Vagina (tissue), 2 donors: ENCODE results near the gene USP49.

Experiments
- POLR2AphosphoS5 ChIP-seq, 2 donors: sonication (generic); formaldehyde crosslinking; IDR thresholded peaks; one replicate each; pipeline ENCODE4 v1.9.0; 2017; ENCODE audit warnings: antibody characterized with exemption in 2 of 2, mild to moderate bottlenecking in 2 of 2, low read depth in 1 of 2; ENCODE audit not compliant: insufficient read depth in 1 of 2
- TF ChIP-seq, protein P1 (sequence below), 3 experiments: fragments of 450-650 bp in 2 of 3; fragments of 200-600 bp in 1 of 3; sonication (generic) in 1 of 3; IDR thresholded peaks; one replicate each; pipeline ENCODE4 v1.5.1; 2017 to 2019; ENCODE audit warnings: antibody characterized with exemption in 3 of 3, mild to moderate bottlenecking in 2 of 3, moderate library complexity in 2 of 3

DNA sequence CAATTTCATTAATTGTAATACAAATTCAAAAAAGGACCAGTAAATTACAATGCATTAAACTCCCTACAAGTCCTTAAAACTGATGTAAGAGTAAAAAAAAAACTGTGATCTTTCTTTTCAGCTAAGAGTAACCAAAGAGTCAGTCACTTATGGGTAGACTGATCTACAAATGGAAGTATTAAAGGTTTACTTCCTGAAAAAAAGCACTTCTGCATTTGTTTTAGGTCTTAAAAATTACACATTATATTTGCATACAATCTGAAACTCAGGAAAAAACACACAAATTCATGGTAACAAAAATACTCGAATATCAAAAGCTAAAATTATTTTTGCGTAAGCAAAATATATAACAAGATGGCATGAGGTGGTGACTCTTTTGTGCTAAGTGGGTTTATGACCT, 23.5 kb downstream of the USP49 start:
- TF ChIP-seq, protein P1, sequence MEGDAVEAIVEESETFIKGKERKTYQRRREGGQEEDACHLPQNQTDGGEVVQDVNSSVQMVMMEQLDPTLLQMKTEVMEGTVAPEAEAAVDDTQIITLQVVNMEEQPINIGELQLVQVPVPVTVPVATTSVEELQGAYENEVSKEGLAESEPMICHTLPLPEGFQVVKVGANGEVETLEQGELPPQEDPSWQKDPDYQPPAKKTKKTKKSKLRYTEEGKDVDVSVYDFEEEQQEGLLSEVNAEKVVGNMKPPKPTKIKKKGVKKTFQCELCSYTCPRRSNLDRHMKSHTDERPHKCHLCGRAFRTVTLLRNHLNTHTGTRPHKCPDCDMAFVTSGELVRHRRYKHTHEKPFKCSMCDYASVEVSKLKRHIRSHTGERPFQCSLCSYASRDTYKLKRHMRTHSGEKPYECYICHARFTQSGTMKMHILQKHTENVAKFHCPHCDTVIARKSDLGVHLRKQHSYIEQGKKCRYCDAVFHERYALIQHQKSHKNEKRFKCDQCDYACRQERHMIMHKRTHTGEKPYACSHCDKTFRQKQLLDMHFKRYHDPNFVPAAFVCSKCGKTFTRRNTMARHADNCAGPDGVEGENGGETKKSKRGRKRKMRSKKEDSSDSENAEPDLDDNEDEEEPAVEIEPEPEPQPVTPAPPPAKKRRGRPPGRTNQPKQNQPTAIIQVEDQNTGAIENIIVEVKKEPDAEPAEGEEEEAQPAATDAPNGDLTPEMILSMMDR (IDR thresholded peaks at IDR 0.05) = no peak
- TF ChIP-seq POLR2AphosphoS5 (IDR thresholded peaks at IDR 0.05; ENCODE audit: insufficient read depth in 1 of 2, low read depth in 1 of 2) = no peak
